ENCODE data around the gene CEACAM16.
"Not testable (repeated sequence)": the region's sequence is repeated elsewhere in the genome, so short reads cannot be mapped to it uniquely, and the experiment has no call there.

The CEACAM16 gene

DNA sequence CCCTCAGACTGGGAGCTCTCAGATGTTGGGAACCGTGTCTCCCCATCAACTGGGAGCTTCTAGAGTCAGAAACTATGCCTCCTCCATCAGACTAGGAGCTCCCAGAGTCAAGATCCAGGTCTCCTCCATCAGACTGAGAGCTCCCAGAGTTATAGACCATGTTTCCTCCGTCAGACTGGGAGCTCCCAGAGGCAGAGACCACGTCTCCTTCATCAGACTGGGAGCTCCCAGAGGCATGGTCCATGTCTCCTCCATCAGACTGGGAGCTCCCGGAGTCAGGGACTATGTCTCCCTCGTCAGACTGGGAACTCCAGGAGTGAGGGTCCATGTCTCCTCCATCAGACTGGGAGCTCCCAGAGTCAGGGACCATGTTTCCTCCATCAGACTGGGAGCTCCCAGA is 10.0 kb downstream of the CEACAM16 start:
- TF ChIP-seq, protein P1, sequence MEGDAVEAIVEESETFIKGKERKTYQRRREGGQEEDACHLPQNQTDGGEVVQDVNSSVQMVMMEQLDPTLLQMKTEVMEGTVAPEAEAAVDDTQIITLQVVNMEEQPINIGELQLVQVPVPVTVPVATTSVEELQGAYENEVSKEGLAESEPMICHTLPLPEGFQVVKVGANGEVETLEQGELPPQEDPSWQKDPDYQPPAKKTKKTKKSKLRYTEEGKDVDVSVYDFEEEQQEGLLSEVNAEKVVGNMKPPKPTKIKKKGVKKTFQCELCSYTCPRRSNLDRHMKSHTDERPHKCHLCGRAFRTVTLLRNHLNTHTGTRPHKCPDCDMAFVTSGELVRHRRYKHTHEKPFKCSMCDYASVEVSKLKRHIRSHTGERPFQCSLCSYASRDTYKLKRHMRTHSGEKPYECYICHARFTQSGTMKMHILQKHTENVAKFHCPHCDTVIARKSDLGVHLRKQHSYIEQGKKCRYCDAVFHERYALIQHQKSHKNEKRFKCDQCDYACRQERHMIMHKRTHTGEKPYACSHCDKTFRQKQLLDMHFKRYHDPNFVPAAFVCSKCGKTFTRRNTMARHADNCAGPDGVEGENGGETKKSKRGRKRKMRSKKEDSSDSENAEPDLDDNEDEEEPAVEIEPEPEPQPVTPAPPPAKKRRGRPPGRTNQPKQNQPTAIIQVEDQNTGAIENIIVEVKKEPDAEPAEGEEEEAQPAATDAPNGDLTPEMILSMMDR (IDR thresholded peaks at IDR 0.05; ENCODE audit: insufficient read depth, low read depth, low read length, missing control alignments), result no peak

DNA sequence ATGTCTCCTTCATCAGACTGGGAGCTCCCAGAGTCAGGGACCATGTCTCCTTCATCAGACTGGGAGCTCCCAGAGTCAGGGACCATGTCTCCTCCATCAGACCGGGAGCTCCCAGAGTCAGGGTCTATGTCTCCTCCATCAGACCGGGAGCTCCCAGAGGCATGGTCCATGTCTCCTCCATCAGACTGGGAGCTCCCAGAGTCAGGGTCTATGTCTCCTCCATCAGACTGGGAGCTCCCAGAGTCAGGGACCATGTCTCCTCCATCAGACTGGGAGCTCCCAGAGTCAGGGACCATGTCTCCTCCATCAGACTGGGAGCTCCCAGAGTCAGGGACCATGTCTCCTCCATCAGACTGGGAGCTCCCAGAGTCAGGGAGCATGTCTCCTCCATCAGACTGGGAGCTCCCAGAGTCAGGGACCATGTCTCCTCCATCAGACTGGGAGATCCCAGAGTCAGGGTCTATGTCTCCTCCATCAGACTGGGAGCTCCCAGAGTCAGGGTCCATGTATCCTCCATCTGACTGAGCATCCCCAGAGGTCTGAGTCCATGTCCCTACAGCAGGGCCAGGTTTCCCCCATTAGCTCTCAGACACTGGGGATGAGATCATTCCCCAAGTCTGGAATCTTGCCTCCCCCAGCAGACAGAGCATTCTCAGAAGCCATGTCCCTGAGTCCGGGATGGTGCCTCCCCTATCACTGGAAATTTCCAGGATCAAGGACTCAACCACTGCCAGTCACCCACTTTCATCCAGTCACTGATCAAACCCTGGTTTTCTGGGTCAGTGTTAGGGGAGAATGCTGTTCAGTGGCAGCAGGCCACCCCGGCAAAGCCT is 10.7 kb downstream of the CEACAM16 start:
- DNase-seq (ENCODE audit: low read depth); H3K4me3 ChIP-seq (ENCODE audit: low read length): not testable (repeated sequence)

More for the DNA sequence above, 10.0 kb downstream of the CEACAM16 start:
- H3K4me3 ChIP-seq (ENCODE audit: low read length), result no peak overlapping the region
- DNase-seq (ENCODE audit: low read depth), result no peak

DNA sequence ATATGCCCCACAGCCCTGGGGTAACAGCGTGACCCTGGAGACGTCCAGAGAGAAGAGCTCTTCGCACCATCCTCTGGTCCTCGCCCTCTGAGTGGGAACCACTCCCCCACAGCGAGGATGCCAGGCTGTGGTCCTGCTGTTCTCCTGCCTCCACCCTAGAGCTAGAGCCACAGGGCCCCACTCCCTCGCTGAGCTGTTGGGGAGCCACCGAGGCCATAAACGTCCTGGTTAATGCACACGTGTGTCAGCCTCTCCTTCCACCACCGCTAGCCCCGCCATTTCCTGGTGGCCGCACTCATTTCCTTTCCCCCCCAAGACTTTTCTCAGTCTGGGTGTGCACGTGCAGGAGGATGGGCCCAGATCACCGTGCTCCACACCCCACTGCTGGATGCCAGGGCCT is 11.5 kb downstream of the CEACAM16 start:
- TF ChIP-seq, protein P1 (IDR thresholded peaks at IDR 0.05; ENCODE audit: insufficient read depth, low read depth, low read length, missing control alignments), result no peak

DNA sequence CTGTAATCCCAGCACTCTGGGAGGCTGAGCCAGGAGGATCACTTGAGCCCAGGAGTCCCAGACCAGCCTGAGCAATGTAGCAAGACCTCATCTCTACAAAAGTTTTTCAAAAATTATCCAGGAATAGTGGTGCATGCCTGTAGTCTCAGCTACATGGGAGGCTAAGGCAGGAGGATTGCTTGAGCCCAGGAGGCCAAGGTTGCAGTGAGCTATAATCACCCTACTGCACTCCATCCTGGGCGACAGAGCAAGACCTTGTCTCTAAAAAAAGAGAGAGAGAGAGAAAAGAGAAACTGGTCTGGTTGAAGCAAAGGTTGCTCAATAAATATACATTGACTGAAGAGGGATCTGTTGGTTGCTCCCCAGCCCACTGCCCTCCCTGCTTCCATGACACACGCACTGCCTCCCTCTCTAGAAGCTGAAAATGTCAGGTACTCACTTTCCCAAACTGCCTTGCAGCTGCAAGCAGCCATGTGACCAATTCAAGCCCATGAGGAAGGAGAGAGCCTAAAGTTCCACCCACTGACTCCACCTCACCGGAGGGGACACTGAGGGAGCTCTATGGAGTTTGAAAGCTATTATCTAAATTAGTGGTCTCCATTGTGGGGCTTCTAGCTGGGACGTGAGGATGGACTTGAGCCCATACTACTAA is 14.0 kb downstream of the CEACAM16 start:
- DNase-seq (ENCODE audit: low read depth), result no peak
- no peak overlapping the region for H3K4me3 ChIP-seq (ENCODE audit: low read length)
- TF ChIP-seq, protein P1 (IDR thresholded peaks at IDR 0.05; ENCODE audit: insufficient read depth, low read depth, low read length, missing control alignments), result no peak

More for the DNA sequence above, 11.5 kb downstream of the CEACAM16 start:
- DNase-seq (ENCODE audit: low read depth), result no peak
- no peak overlapping the region for H3K4me3 ChIP-seq (ENCODE audit: low read length)

DNA sequence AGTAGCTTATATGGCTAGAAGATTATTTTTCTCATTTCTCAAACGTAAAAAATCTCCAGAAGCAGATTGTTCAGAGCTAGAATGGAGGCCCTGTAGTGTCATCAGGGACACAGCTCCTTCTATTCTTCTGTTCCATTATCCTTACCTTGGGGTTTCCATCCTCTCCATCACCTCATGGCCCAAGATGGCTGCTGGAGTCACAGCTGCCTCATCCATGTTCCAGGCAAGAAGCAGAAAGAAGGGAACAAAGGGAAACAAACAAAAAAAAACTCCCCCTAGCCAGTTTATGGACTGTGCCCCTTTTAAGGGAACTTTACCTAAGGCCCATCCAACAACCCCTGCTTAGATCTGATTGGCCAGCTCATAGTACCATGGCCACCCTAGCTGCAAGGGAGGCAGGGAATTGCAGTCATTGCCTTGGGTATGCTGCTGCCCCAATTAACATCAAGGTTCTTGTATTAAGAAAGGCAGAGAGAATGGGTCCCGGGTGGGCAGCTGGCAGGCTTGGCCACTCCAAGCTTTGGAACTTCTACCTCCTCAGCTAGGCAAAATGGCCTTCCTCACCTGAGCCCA is 15.7 kb downstream of the CEACAM16 start:
- DNase-seq (ENCODE audit: low read depth), result no peak
- H3K4me3 ChIP-seq (ENCODE audit: low read length), result no peak overlapping the region
- TF ChIP-seq, protein P1 (IDR thresholded peaks at IDR 0.05; ENCODE audit: insufficient read depth, low read depth, low read length, missing control alignments), result no peak

DNA sequence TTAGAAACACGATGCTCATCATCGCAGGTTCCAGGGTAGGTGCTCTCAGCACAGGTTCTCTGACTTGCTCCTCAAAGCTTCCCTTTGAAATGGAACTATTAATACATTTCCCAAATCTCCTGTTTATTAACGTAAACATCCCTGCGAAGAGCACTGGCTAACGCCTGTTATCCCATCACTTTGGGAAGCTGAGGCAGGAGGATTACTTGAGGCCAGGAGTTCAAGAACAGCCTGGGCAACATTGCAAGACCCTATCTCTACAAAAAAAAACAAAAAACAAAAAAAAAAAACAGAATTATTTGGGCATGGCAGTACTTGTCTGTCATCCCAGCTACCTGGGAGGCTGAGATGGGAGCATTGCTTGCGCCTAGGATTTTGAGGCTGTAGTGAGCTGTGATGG is 18.7 kb downstream of the CEACAM16 start:
- no peak overlapping the region for H3K4me3 ChIP-seq (ENCODE audit: low read length)
- no peak for DNase-seq (ENCODE audit: low read depth)
- TF ChIP-seq, protein P1 (IDR thresholded peaks at IDR 0.05; ENCODE audit: insufficient read depth, low read depth, low read length, missing control alignments), result no peak

DNA sequence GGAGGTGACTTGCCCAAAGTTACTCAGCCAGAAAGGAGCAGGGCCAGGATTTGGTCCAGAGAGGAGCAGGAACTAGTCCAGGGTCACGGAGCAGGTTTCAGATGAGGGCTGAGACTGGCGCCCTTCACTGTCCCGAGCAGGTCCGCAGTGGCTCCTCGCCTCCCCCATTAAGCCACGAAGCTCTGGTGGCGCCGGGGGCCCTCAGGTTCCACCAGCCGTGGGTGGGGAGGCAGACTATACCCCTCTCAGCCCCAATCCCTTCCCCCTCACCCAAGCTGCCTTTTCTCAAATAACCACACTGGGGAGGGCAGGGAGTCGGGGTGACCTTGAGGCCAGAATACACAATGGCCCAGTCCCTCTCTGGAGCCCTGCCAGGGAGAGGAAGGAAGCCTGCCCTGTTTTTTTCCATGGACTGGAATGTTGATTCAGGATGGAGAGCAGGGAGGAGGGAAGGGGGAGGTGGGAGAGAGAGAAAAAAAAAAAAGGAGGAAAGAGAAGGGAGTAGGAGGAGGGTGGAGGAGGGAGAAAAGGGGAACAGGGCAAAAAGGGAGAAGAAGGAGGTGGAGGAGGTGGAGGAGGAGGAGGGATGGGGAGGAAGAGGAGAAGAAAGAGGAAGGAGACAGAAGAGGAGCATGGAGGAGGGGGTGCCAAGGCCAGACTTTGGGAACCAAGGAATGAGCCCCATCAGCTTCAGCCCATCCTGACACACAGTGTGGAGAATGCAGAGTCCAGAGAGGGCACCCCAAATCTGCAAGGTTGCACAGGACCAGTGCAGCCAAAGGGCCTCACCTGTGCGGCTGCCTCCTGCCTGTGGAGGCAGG is 19.7 kb downstream of the CEACAM16 start:
- no peak overlapping the region for H3K4me3 ChIP-seq (ENCODE audit: low read length)
- no peak for DNase-seq (ENCODE audit: low read depth)
- TF ChIP-seq, protein P1 (IDR thresholded peaks at IDR 0.05; ENCODE audit: insufficient read depth, low read depth, low read length, missing control alignments), result no peak

Measured in epithelial cell of esophagus (primary cell).